GM19025 (cell line): ENCODE measurements around the gene PPWD1.
A peak's percentile ranks its signal among the peaks of the same experiment; 100 is the strongest.
"Not testable (repeated sequence)": the region's sequence is repeated elsewhere in the genome, so short reads cannot be mapped to it uniquely, and the experiment has no call there.

Experiments used
- ATAC-seq: cut with Tn5 transposase; IDR thresholded peaks from one replicate; pipeline ENCODE4 v1.9.1; 2021; ENCODE audit warnings: mild to moderate bottlenecking, low read depth, moderate library complexity; ENCODE audit not compliant: unreplicated experiment

PPWD1 gene

DNA sequence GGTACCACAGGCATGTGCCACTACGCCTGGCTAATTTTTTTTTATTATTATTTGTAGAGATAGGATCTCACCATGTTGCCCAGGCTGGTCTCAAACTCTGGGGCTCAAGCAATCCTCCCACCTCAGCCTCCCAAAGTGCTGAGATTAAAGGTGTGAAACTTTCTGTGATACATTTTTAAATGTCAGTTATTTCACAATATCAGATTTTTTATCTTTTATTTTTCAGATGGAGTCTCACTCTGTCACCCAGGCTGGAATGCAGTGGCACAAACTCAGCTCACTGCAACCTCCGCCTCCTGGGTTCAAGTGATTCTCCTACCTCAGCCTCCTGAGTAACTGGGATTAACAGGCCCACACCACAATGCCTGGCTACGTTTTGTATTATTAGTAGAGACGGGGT lies 58.9 kb downstream of the PPWD1 start:
- ATAC-seq, result not testable (repeated sequence)

DNA sequence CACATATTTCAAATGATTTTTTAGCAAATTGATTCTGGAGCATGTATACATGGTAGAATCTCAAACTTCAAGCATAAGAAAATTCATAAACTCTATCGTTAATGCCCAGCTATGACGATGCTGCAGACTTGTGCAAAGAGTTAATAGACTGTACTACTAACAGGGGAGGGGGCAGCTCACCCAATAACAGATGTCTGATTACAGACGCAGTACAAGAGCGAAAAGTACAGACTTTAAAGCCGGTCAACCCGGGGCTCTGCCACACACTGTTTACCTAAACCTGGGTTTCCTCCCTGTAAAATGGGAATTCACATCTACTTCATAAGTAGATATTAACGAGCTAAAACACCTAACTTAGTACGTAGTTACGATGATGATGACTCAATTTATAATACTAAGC lies 60.4 kb downstream of the PPWD1 start:
- ATAC-seq, result no peak

DNA sequence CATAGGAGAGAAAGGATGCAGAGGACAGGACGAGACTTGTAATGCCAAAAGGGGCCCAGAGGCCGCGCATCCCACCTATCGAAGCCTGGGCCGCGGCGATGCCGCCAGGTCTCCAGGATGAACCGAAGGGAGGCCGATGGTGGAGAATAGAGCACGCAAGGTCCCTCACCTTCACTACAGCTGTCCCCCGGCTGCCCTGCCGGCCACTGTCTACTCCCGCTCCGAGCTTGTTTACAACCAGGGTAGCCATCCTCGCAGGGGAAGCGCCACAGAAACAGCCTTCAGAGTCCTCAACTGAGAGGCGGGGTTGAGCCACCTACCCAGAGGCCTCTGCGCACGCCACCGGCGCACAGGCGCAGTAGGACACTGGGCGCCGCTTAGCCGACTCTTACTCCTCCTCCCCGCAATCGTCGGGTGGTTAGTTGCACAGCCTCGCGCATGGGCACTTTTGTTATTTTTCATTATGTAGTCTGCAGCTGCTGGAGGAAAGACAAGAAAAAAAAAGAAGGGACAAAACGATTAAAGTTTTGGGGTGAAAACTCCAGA lies 61.0 kb downstream of the PPWD1 start, which contains the start of gene TRIM23:
TSS of gene TRIM23 (minus strand) at position 309 of the 546 bp plus-strand sequence. CDS start at position 250, 59 bp downstream.
- ATAC-seq, result peak; percentile 95

DNA sequence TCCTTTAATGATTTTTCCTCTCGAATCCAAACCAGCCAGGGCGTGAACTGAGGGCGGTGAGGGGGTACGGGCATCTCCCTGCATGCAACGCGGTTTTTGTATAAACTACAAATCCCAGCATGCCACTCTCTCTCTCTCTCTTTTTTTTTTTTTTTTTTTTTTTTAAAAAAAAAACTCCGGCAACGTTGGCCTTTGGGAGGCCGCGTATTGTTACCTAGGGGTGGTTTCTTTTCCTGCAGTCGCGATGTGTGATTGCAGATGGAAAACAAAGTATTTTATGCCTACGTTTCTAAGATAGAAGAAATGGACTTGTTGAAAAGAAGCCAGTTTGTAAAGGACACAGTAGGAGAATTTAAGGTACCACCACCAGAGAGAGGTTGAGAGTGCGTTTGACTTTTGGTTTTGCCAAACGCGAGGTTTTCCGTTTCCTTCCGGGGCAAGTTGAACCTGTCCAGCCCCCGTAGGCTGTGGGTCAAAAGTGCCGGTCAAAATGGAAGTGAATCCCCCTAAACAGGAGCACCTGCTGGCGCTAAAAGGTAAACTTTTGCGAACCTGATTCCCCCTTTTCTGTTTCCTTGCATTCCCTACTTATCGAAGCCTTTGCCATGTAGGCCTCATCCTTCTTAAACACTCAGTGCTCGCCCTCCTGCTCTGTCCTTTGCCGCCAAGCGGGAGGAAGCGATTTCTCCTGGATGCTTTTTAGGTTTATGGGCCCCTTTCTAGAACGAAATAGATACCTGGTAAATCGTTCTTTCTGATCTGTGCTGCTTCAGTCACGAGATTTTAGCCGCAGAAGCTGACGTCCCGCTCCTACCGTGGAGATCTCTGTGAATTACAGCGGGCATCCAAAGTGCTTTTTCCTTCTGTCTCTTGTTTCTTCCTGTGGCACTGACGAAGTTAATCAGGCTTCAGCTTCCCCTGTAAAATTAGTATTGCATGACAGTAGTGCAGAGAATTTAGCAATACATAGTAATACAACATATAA lies 61.8 kb downstream of the PPWD1 start, which contains the start of the genes SHLD3 and TRAPPC13:
TSS of gene SHLD3 (plus strand) at position 457 of the 985 bp plus-strand sequence. CDS start 4,561 bp downstream, outside the sequence.
TSS of gene TRAPPC13 (plus strand) at position 457 of the 985 bp plus-strand sequence. CDS start at position 491, 34 bp downstream.
- ATAC-seq, result peak; percentile 68

DNA sequence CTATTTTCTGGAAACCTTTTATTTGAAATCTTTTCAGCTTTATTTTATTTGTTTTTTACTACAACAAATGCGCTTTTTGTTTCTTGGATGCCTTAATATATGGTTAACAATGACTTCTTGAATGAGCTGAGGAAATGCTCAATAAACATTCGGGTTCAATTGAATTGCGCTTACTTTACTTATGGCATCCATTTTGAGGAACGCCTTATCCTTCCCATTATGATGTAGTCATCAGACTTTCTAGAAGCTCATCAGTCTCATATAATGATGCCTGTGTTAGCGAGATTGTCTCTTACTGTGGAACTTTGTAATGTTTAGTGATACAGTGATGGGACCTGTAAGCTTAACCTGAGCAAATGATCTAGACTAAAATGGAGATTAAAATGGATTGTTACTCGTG lies 62.6 kb downstream of the PPWD1 start:
- no peak for ATAC-seq

DNA sequence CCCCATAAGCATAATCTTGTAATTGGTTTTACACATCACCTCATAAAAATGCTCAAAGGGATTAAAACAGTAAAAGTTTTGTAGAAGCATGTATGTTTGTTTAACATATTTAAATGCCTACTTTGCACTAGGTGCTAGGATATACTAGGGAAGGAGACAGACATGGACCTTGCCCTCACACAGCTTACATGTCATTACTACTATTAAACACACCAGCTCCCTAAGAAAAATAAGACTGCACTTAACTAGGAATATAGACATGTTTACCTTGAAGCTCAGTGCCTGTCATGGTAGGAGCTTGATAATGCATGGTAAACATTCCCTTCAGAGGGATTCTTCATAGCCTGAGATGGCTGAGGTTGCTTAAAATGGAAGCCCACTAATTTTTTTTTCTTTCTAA lies 67.9 kb downstream of the PPWD1 start:
- no peak for ATAC-seq
